HepG2 (cell line): ENCODE data around the gene ITCH. TPM values are rescaled to one million over a fixed set of nuclear protein-coding genes. Genes with fewer than 3 reads are reported as not detected.

Source experiments
- ATAC-seq: fragments of 200-7000 bp; cut with Tn5 transposase; 3 replicates; pipeline ENCODE4 v1.9.1; 2020; ENCODE audit warnings: mild to moderate bottlenecking, moderate library complexity
- BruUV-seq: library from RNA; stranded (reverse); fragments of 400-500 nt; replicated peaks from 2 replicates; lab custom pipeline; 2021; lab: Mats Ljungman, UMichigan
- CTCF ChIA-PET: fragments of 300-600 bp; formaldehyde crosslinking; extraction: SDS; loops from one replicate; lab custom pipeline; 2021; ENCODE audit warnings: low total read pairs, inconsistent platforms, low intra/inter-chr PET ratio; lab: Yijun Ruan, JAX
- POLR2A ChIA-PET: fragments of 350-600 bp; sonication (Branson Sonifier 250); formaldehyde crosslinking; loops from one replicate; lab custom pipeline; 2020; ENCODE audit warnings: antibody characterized with exemption, inconsistent platforms; lab: Yijun Ruan, JAX
- DNase-seq: peaks from one replicate; pipeline ENCODE4 v3.0.0-alpha.2; 2015; ENCODE audit warnings: low spot score
- FAIRE-seq: peaks from 3 replicates; lab custom pipeline; 2011; peaks lifted over from hg19 to GRCh38; lab: Jason Lieb, UNC
- H2AFZ ChIP-seq: one replicate; pipeline ENCODE4 v1.6.1; 2011; ENCODE audit warnings: low read length, inconsistent platforms
- H3K27ac ChIP-seq: fragments of 300-600 bp; 3 replicates; pipeline ENCODE4 v1.8.0; 2011; ENCODE audit warnings: mixed run types, mild to moderate bottlenecking, mixed read lengths, low read length, inconsistent platforms; ENCODE audit not compliant: insufficient read depth; ENCODE audit errors: extremely low read length
- H3K27me3 ChIP-seq, 2 experiments: fragments of 200-600 bp in 1 of 2; 2 replicates in 1 of 2; 3 replicates in 1 of 2; pipeline versions ENCODE4 v1.6.0 to v1.8.0; 2011; ENCODE audit warnings: low read length in 2 of 2, mild to moderate bottlenecking in 2 of 2, moderate library complexity in 2 of 2, inconsistent platforms in 1 of 2; ENCODE audit not compliant: insufficient read depth in 2 of 2, control insufficient read depth in 1 of 2
- H3K36me3 ChIP-seq, 2 experiments: fragments of 200-600 bp in 1 of 2; replicated peaks in 1 of 2; 2 replicates in 1 of 2; 3 replicates in 1 of 2; pipeline versions ENCODE4 v1.5.1 to v1.8.0; 2011; ENCODE audit warnings: low read length in 2 of 2, inconsistent platforms in 1 of 2; ENCODE audit not compliant: insufficient read depth in 2 of 2, control insufficient read depth in 1 of 2
- H3K4me1 ChIP-seq: 2 replicates; pipeline ENCODE4 v1.5.1; 2012; ENCODE audit warnings: low read length, inconsistent platforms; ENCODE audit not compliant: insufficient read depth
- H3K4me2 ChIP-seq: 2 replicates; pipeline ENCODE4 v1.6.0; 2011; ENCODE audit warnings: low read depth, low read length, inconsistent platforms
- H3K4me3 ChIP-seq, 3 experiments: fragments of 200-600 bp in 1 of 3; sonication (generic), shearing (Covaris generic) in 1 of 3; replicated peaks in 1 of 3; 2 replicates each; pipeline ENCODE4 v1.5.1; 2011 to 2016; ENCODE audit warnings: low read length in 3 of 3, inconsistent platforms in 2 of 3, low read depth in 2 of 3, mild to moderate bottlenecking in 2 of 3, control low read depth in 1 of 3, mixed read lengths in 1 of 3; ENCODE audit not compliant: insufficient read depth in 1 of 3
- H3K79me2 ChIP-seq: one replicate; pipeline ENCODE4 v1.6.1; 2011; ENCODE audit warnings: low read length, inconsistent platforms; ENCODE audit not compliant: insufficient read depth
- H3K9ac ChIP-seq: 2 replicates; pipeline ENCODE4 v1.6.0; 2011; ENCODE audit warnings: mild to moderate bottlenecking, low read depth, low read length, inconsistent platforms; ENCODE audit not compliant: insufficient read depth
- H3K9me3 ChIP-seq: 2 replicates; pipeline ENCODE4 v1.5.1; 2012; ENCODE audit warnings: mild to moderate bottlenecking, low read length
- H4K20me1 ChIP-seq: 2 replicates; pipeline ENCODE4 v1.6.0; 2011; ENCODE audit warnings: inconsistent platforms, mild to moderate bottlenecking, low read length, moderate library complexity; ENCODE audit not compliant: insufficient read depth
- ELF4 ChIP-seq: sonication (generic); formaldehyde crosslinking; IDR thresholded peaks from 2 replicates; pipeline ENCODE4 v1.5.0; 2020; ENCODE audit warnings: missing genetic modification reagents, mild to moderate bottlenecking, moderate library complexity, borderline replicate concordance
- FOXJ3 ChIP-seq: sonication (generic); formaldehyde crosslinking; IDR thresholded peaks from 2 replicates; pipeline ENCODE4 v1.4.0; 2020; ENCODE audit warnings: missing genetic modification reagents, mild to moderate bottlenecking, borderline replicate concordance
- LRRFIP1 ChIP-seq: sonication (generic); formaldehyde crosslinking; conservative IDR thresholded peaks from 2 replicates; pipeline ENCODE4 v1.4.0; 2020; ENCODE audit warnings: missing genetic modification reagents
- NR0B2 ChIP-seq: sonication (generic); formaldehyde crosslinking; IDR thresholded peaks from 2 replicates; pipeline ENCODE4 v1.4.0; 2020; ENCODE audit warnings: mild to moderate bottlenecking, missing genetic modification reagents
- PBX3 ChIP-seq: sonication (generic); formaldehyde crosslinking; IDR thresholded peaks from 2 replicates; pipeline ENCODE4 v1.8.1; 2023; ENCODE audit warnings: missing genetic modification reagents, inconsistent platforms, borderline replicate concordance
- RBAK ChIP-seq: sonication (generic); formaldehyde crosslinking; IDR thresholded peaks from 2 replicates; pipeline ENCODE4 v1.5.1; 2020; ENCODE audit warnings: mild to moderate bottlenecking, missing genetic modification reagents
- RORA ChIP-seq: sonication (generic); formaldehyde crosslinking; IDR thresholded peaks from 2 replicates; pipeline ENCODE4 v1.5.0; 2020; ENCODE audit warnings: mild to moderate bottlenecking, missing genetic modification reagents, moderate library complexity
- ZNF124 ChIP-seq: sonication (generic); formaldehyde crosslinking; IDR thresholded peaks from 2 replicates; pipeline ENCODE4 v1.4.0; 2020; ENCODE audit warnings: missing genetic modification reagents
- ZNF251 ChIP-seq: sonication (generic); formaldehyde crosslinking; IDR thresholded peaks from 2 replicates; pipeline ENCODE4 v1.9.0; 2021; ENCODE audit warnings: mild to moderate bottlenecking, missing genetic modification reagents
- ZNF552 ChIP-seq: sonication (generic); formaldehyde crosslinking; IDR thresholded peaks from 2 replicates; pipeline ENCODE4 v1.9.0; 2022; ENCODE audit warnings: missing genetic modification reagents, mild to moderate bottlenecking, borderline replicate concordance
- ZNF724P ChIP-seq: sonication (generic); formaldehyde crosslinking; IDR thresholded peaks from 2 replicates; pipeline ENCODE4 v1.8.0; 2022; ENCODE audit warnings: missing genetic modification reagents, borderline replicate concordance
- ZSCAN22 ChIP-seq: sonication (generic); formaldehyde crosslinking; IDR thresholded peaks from 2 replicates; pipeline ENCODE4 v1.4.0; 2020; ENCODE audit warnings: mild to moderate bottlenecking, missing genetic modification reagents
- ZSCAN31 ChIP-seq: sonication (generic); formaldehyde crosslinking; IDR thresholded peaks from 2 replicates; pipeline ENCODE4 v1.5.0; 2020; ENCODE audit warnings: low read depth, mild to moderate bottlenecking, missing genetic modification reagents
- WGBS: methylation state at CpG from one replicate; pipeline ENCODE4 v1.1.6; 2017; ENCODE audit warnings: low lambda C conversion rate; 5-methylcytosine and 5-hydroxymethylcytosine counted together
- in situ Hi-C: cut with HindIII; loops from 2 replicates; pipeline ENCODE4 v1.10.0; 2017; ENCODE audit warnings: low pct_unique_long_range_greater_than_20kb; ENCODE audit not compliant: extremely low pct_ligation_motif_present
- intact Hi-C: fragments of 100-400 bp; cut with micrococcal nuclease; formaldehyde crosslinking; loops from one replicate; pipeline ENCODE4 v1.10.0; 2022; ENCODE audit not compliant: unreplicated experiment
- polyA plus RNA-seq, 8 experiments: library from polyadenylated mRNA; depleted of rRNA in 3 of 8; stranded (reverse) in 7 of 8; unstranded in 1 of 8; fragments of >200 nt; fragmentation: Illumina TruSeq in 4 of 8; extraction: Trizol in 4 of 8; gene quantifications; 2 replicates each; pipeline versions ENCODE4 v1.2.1 to v1.2.3, GENCODE V29; 2011 to 2016; ENCODE audit warnings: low read depth in 4 of 8, missing spikeins in 1 of 8, mixed read lengths in 1 of 8; ENCODE audit not compliant: insufficient read depth in 1 of 8
- total RNA-seq, 5 experiments: library from RNA; depleted of rRNA; stranded (reverse); fragments of >200 nt; fragmentation: Illumina TruSeq; extraction: Trizol; gene quantifications; 2 replicates each; pipeline ENCODE4 v1.2.3, GENCODE V29; 2016; ENCODE audit warnings: low read depth in 1 of 5
- TF ChIP-seq, protein P1 (sequence below): conservative IDR thresholded peaks from 2 replicates; pipeline ENCODE4 v1.6.1; 2018; ENCODE audit warnings: missing genetic modification reagents

The ITCH gene
- total and polyA plus RNA-seq, 2 of the 13 experiments (the other 11 are each of a cell fraction or from before 2014, with no cell fraction given), result 20.5 to 112 TPM

- 0 out of 2 replicates have a peak, but pooled peaks have one; percentile 55 for TF ChIP-seq ZSCAN31 (CRISPR knock-in tag)
- no peak for TF ChIP-seq FOXJ3 (CRISPR knock-in tag)
- TF ChIP-seq ZSCAN22 (CRISPR knock-in tag), result no peak
- TF ChIP-seq, protein P1, sequence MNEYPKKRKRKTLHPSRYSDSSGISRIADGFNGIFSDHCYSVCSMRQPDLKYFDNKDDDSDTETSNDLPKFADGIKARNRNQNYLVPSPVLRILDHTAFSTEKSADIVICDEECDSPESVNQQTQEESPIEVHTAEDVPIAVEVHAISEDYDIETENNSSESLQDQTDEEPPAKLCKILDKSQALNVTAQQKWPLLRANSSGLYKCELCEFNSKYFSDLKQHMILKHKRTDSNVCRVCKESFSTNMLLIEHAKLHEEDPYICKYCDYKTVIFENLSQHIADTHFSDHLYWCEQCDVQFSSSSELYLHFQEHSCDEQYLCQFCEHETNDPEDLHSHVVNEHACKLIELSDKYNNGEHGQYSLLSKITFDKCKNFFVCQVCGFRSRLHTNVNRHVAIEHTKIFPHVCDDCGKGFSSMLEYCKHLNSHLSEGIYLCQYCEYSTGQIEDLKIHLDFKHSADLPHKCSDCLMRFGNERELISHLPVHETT, result no peak
These were observed 38.8 kb downstream of the ITCH start (continued) for GRCh38 chr20:34401741-34402455.

DNA sequence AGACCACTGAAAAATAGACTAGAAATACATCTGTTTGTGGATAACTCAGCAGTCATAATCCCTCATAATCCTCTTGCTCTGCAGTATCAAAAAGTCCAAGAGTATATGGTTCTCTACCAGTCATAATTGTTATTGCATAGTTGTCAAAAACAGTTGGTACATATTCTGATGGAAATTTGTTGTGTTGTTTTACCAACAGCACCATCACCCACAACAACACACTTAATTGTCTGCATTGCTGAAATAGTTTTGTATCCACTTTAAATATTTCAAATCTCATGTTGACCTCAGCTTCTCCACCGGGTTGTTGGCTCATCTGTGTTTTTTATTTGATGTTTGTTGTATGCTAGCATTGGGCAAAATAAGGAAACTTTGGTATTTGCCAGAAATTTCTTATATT is 39.4 kb downstream of the ITCH start:
- peaks cover 26% of the 10 kb centered on the region for H4K20me1 ChIP-seq
- no peak for TF ChIP-seq PBX3 (CRISPR knock-in tag)
- TF ChIP-seq ZNF124 (CRISPR knock-in tag), result 0 out of 2 replicates have a peak, but pooled peaks have one; percentile 12
- TF ChIP-seq ZNF251 (CRISPR knock-in tag), result no peak
- no peak for TF ChIP-seq RORA
- TF ChIP-seq LRRFIP1 (CRISPR knock-in tag), result no peak
- no peak for TF ChIP-seq ZNF724P (CRISPR knock-in tag)
- TF ChIP-seq RBAK (CRISPR knock-in tag), result no peak
- no peak for TF ChIP-seq ZNF552 (CRISPR knock-in tag)
- no peak for TF ChIP-seq ELF4 (CRISPR knock-in tag)
- no peak for TF ChIP-seq NR0B2 (CRISPR knock-in tag)

More for the DNA sequence above, 39.4 kb downstream of the ITCH start:
- H3K4me3 ChIP-seq, result no peak overlapping the region
- in situ Hi-C loops, result no loop called here
- FAIRE-seq (no peak), DNase-seq (no peak), ATAC-seq (peak; percentile 10; the same call in 1 of the 3 replicates)
- H3K36me3 ChIP-seq, result peaks cover 13 to 26% of the 10 kb centered on the region in 2 experiments
- peaks cover 80% of the 10 kb centered on the region for H3K4me1 ChIP-seq
- WGBS, result 43% methylated on average over 1 of the region's 1 CpG
- H3K9ac ChIP-seq, result no peak overlapping the region
- intact Hi-C loops, result no loop called here
- no peak overlapping the region for H2AFZ ChIP-seq
- CTCF ChIA-PET, result interaction anchor here (2.4 kb wide), 1 partner anchor 90 kb away, joined by 9 read pairs; no protein-coding TSS in a partner anchor
- POLR2A ChIA-PET, result interaction anchor here (1.1 to 3.5 kb wide), 8 partner anchors 9 to 113 kb away, joined by 3 to 10 read pairs (median 4); partner anchors contain the start of genes DYNLRB1 and ITCH
- peak overlapping the region; percentile 54 for H3K27ac ChIP-seq
- no peaks in the 10 kb centered on the region for H3K27me3 ChIP-seq
- H3K4me2 ChIP-seq, result peak overlapping the region; percentile 16; the same call in 1 of the 2 replicates
- H3K79me2 ChIP-seq, result peaks cover 73% of the 10 kb centered on the region
- no TSS peak for BruUV-seq
- H3K9me3 ChIP-seq, result no peaks in the 10 kb centered on the region
